BLaER1 (cell line): ENCODE results near the gene VWC2L.

ENCODE experiments used
- H3K27ac ChIP-seq: shearing (Covaris generic); formaldehyde crosslinking; 2 replicates; pipeline ENCODE4 v1.8.1; 2022
- H3K27me3 ChIP-seq: shearing (Covaris generic); formaldehyde crosslinking; 2 replicates; pipeline ENCODE4 v1.8.1; 2022
- H3K36me3 ChIP-seq: shearing (Covaris generic); formaldehyde crosslinking; 2 replicates; pipeline ENCODE4 v1.8.1; 2022
- H3K4me1 ChIP-seq: shearing (Covaris generic); formaldehyde crosslinking; 2 replicates; pipeline ENCODE4 v1.8.1; 2022
- H3K4me2 ChIP-seq: shearing (Covaris generic); formaldehyde crosslinking; 2 replicates; pipeline ENCODE4 v1.8.1; 2022
- H3K4me3 ChIP-seq: shearing (Covaris generic); formaldehyde crosslinking; 2 replicates; pipeline ENCODE4 v1.8.1; 2022
- H3K9ac ChIP-seq: shearing (Covaris generic); formaldehyde crosslinking; 2 replicates; pipeline ENCODE4 v1.8.1; 2022
- H3K9me3 ChIP-seq: shearing (Covaris generic); formaldehyde crosslinking; 2 replicates; pipeline ENCODE4 v1.8.1; 2022
- H4K20me1 ChIP-seq: shearing (Covaris generic); formaldehyde crosslinking; 2 replicates; pipeline ENCODE4 v1.8.1; 2022
- Cebpa-rat ChIP-seq: shearing (Covaris generic); IDR thresholded peaks from 2 replicates; pipeline ENCODE4 v1.8.1; 2022

Gene VWC2L

DNA sequence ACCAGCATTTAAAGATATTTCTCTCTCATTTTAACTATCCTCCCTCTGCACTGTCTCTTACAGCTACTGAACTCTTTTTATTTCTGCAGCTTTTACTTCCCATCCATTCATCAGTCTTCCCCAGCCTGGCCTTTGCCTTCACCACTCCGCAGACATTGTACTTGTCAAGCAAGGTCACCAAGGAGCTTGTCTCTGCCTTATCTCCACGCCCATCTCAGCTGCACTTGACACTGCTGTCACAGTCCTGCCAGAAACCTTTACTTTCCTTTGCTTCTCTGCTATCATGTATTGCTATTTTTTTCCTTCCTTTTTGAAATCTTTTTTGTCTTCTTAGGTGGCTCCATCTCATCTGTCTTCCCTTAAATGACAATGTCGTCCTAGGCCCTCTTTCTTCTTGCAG, 147.0 kb downstream of the VWC2L start:
- no peaks in the 10 kb centered on the region for H4K20me1 ChIP-seq
- no peak overlapping the region for H3K9ac ChIP-seq
- no peaks in the 10 kb centered on the region for H3K27me3 ChIP-seq
- no peaks in the 10 kb centered on the region for H3K36me3 ChIP-seq
- H3K4me1 ChIP-seq, result no peaks in the 10 kb centered on the region
- H3K27ac ChIP-seq, result no peak overlapping the region
- no peaks in the 10 kb centered on the region; the same call in 1 of the 2 replicates for H3K9me3 ChIP-seq
- no peak overlapping the region for H3K4me2 ChIP-seq
- no peak overlapping the region for H3K4me3 ChIP-seq
- TF ChIP-seq Cebpa-rat, result no peak

GRCh38 chr2:214558341-214558740, 147.5 kb downstream of the VWC2L start:
- H3K4me1 ChIP-seq, result no peaks in the 10 kb centered on the region
- H3K27ac ChIP-seq, result no peak overlapping the region
- no peaks in the 10 kb centered on the region for H3K27me3 ChIP-seq
- TF ChIP-seq Cebpa-rat, result no peak
- H3K36me3 ChIP-seq, result no peaks in the 10 kb centered on the region
- H3K9ac ChIP-seq, result no peak overlapping the region
- no peak overlapping the region for H3K4me2 ChIP-seq
- H3K4me3 ChIP-seq, result no peak overlapping the region
- no peaks in the 10 kb centered on the region for H4K20me1 ChIP-seq
- no peaks in the 10 kb centered on the region; the same call in 1 of the 2 replicates for H3K9me3 ChIP-seq

DNA sequence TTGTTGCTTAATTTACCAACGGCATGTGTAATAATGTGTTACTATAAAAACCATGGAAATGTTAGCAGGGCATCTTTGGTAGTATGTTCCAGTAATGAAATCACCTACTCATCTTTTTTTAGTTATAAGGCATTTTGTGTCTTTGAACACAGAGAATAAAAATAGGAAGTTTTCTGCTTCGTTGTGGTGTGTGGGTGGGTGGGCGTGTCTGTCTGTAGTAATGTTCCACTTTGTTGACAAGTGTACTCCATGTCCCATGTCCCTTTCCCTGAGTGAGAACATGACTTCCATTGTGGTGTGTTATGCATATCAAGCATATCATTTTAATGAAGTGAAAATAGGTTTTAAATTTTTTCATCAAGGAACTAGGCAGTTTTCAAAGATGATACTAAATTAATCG, 149.3 kb downstream of the VWC2L start:
- Histone ChIP-seq H3K27me3 (no peaks in the 10 kb centered on the region), H3K27ac (no peak overlapping the region), H3K9ac (no peak overlapping the region), H3K4me1 (no peaks in the 10 kb centered on the region), H3K36me3 (no peaks in the 10 kb centered on the region), H4K20me1 (no peaks in the 10 kb centered on the region), H3K9me3 (no peaks in the 10 kb centered on the region; the same call in 1 of the 2 replicates), H3K4me2 (no peak overlapping the region), H3K4me3 (no peak overlapping the region)
- TF ChIP-seq Cebpa-rat, result no peak

- no peak overlapping the region for H3K9ac ChIP-seq
- no peak overlapping the region for H3K4me2 ChIP-seq
- H4K20me1 ChIP-seq, result no peaks in the 10 kb centered on the region
- no peaks in the 10 kb centered on the region for H3K36me3 ChIP-seq
- TF ChIP-seq Cebpa-rat, result no peak
- H3K9me3 ChIP-seq, result no peaks in the 10 kb centered on the region; the same call in 1 of the 2 replicates
- H3K4me1 ChIP-seq, result no peaks in the 10 kb centered on the region
- H3K4me3 ChIP-seq, result no peak overlapping the region
- no peak overlapping the region for H3K27ac ChIP-seq
- no peaks in the 10 kb centered on the region for H3K27me3 ChIP-seq
These were observed 149.8 kb downstream of the VWC2L start for GRCh38 chr2:214560618-214561190.

DNA sequence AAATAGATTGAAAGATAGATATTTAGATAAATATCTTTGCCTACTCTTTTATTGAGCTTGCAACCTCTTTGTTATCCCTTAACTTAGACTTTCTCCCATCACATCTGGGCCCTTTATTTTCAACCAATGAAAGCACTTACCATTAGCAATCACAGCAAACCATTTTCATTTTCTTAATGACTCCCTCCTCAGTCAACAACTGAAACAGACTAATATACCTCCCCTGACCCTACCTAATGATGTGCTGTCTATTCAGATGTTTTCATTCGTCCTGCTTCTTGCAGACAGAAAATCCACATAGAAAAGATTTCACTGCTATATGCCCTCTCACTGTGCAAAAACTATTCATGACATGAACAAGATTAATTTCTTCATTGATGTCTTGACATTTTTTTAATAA, 154.4 kb downstream of the VWC2L start:
- Histone ChIP-seq H3K4me2 (no peak overlapping the region), H3K9ac (no peak overlapping the region), H3K27ac (no peak overlapping the region), H3K36me3 (no peaks in the 10 kb centered on the region), H3K4me1 (no peaks in the 10 kb centered on the region), H3K27me3 (no peaks in the 10 kb centered on the region), H3K9me3 (peaks cover 6% of the 10 kb centered on the region; the same call in 1 of the 2 replicates), H3K4me3 (no peak overlapping the region), H4K20me1 (no peaks in the 10 kb centered on the region)
- no peak for TF ChIP-seq Cebpa-rat

DNA sequence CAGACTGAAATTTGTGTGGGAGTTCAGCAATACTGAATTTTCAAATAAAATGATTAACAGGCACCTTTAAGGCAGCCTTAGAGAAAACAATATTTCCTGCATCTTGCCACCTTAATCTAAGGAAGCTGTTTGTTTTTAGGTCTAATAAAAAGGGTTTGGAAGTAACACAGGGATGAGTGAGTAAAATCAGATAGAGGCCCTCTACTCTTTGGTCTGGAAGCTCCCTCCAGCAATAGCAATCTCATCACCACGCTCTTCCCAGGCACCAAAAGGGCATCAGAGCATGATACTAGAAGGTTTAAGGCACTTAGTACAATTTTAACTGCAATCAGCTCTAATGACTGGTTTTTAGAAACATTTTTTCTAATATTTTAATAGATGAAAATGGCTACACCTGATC, 155.6 kb downstream of the VWC2L start:
- Histone ChIP-seq H3K27ac (no peak overlapping the region), H4K20me1 (no peaks in the 10 kb centered on the region), H3K4me2 (no peak overlapping the region), H3K36me3 (no peaks in the 10 kb centered on the region), H3K27me3 (no peaks in the 10 kb centered on the region), H3K4me3 (no peak overlapping the region), H3K9ac (no peak overlapping the region), H3K9me3 (peaks cover 6% of the 10 kb centered on the region; the same call in 1 of the 2 replicates), H3K4me1 (no peaks in the 10 kb centered on the region)
- no peak for TF ChIP-seq Cebpa-rat

DNA sequence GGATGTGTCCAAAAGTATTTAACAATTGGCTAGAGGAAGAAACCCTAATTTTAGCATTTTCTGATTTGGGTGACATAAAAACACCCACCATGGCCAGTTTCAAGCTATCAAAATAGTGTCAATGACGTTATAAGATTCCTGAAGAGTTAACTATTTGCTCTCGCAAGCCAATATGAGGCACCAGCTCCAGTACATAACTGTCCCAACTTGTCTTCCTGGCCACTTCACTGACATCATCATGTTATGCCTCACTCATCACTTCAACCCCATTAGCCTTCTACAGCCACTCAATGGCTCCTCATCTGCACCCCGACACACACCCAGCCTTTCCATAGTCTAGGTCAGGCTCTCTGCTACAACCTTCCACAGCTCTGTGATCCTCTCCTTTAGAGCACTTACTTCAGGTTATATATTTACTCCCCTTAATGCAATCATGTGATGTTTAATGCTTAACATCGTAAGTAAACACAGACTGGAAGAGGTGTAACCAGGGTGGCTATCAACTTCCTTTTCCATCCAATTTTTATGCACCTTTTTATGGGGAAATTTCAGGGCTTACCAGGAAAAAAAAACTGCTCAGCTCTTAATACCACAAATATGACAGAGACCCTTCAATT, 158.7 kb downstream of the VWC2L start:
- H3K9ac ChIP-seq, result no peak overlapping the region
- peaks cover 11% of the 10 kb centered on the region for H3K4me1 ChIP-seq
- no peak for TF ChIP-seq Cebpa-rat

GRCh38 chr2:214574084-214574781, 163.4 kb downstream of the VWC2L start:
- Histone ChIP-seq H3K4me3 (no peak overlapping the region), H4K20me1 (no peaks in the 10 kb centered on the region), H3K4me1 (peaks cover 24% of the 10 kb centered on the region), H3K9ac (no peak overlapping the region), H3K4me2 (peak overlapping the region; percentile 57), H3K27me3 (no peaks in the 10 kb centered on the region), H3K27ac (no peak overlapping the region), H3K9me3 (no peaks in the 10 kb centered on the region), H3K36me3 (no peaks in the 10 kb centered on the region)
- no peak for TF ChIP-seq Cebpa-rat

More for the DNA sequence above, 158.7 kb downstream of the VWC2L start:
- Histone ChIP-seq H3K9me3 (0 out of 2 replicates have a peak, but pooled peaks cover 6% of the 10 kb centered on the region), H4K20me1 (no peaks in the 10 kb centered on the region), H3K4me2 (no peak overlapping the region), H3K36me3 (no peaks in the 10 kb centered on the region), H3K27me3 (no peaks in the 10 kb centered on the region), H3K27ac (no peak overlapping the region), H3K4me3 (no peak overlapping the region)

DNA sequence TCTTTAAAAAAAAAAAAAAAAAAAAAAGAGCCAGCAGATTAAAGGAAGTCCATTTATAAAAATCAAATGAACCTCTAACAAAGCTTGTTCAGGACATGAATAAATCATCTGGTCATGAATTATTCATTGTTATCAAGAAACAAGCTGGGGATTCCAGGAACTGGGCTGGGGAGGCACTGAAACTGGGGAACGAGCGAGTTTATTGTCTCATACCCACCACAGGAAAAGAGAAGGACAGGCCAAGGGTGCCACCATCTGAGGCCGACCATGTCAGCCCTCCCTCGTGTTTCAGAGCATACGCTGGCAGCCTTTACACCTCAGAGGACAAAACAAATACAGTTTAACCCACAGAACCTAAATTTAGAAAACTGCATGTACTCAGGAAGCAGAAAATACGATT, 164.2 kb downstream of the VWC2L start:
- Histone ChIP-seq H4K20me1 (no peaks in the 10 kb centered on the region), H3K4me1 (peaks cover 24% of the 10 kb centered on the region), H3K9ac (no peak overlapping the region), H3K27ac (no peak overlapping the region), H3K4me3 (no peak overlapping the region), H3K4me2 (peak overlapping the region; percentile 57), H3K9me3 (no peaks in the 10 kb centered on the region), H3K36me3 (no peaks in the 10 kb centered on the region), H3K27me3 (no peaks in the 10 kb centered on the region)
- TF ChIP-seq Cebpa-rat, result no peak

- no peak overlapping the region for H3K9ac ChIP-seq
- no peak overlapping the region for H3K4me3 ChIP-seq
- no peaks in the 10 kb centered on the region for H4K20me1 ChIP-seq
- peaks cover 24% of the 10 kb centered on the region for H3K4me1 ChIP-seq
- no peak for TF ChIP-seq Cebpa-rat
- no peaks in the 10 kb centered on the region for H3K27me3 ChIP-seq
- H3K27ac ChIP-seq, result no peak overlapping the region
- no peaks in the 10 kb centered on the region for H3K36me3 ChIP-seq
- no peaks in the 10 kb centered on the region for H3K9me3 ChIP-seq
- H3K4me2 ChIP-seq, result peak overlapping the region; percentile 57
These were observed 164.6 kb downstream of the VWC2L start for GRCh38 chr2:214575465-214575864.
